ENCODE data around the gene SYK. TPM values are rescaled to one million over a fixed set of nuclear protein-coding genes. Genes with fewer than 3 reads are reported as not detected.
"Not testable (repeated sequence)": the region's sequence is repeated elsewhere in the genome, so short reads cannot be mapped to it uniquely, and the experiment has no call there.

Gene SYK
- total RNA-seq = 0.22 to 0.55 TPM in 2 of 3 replicates, not detected in the other
- long read RNA-seq = 0 reads

- no peak for DNase-seq (ENCODE audit: low spot score)
- TF ChIP-seq CTCF (IDR thresholded peaks at IDR 0.05) = no peak
- peak within 1 kb of the TSS; percentile 63 for H3K4me3 Mint-ChIP-seq (ENCODE audit: unreplicated experiment)
- H3K27me3 Mint-ChIP-seq (ENCODE audit: low read depth) = peaks cover 59% of the 10 kb centered on the region
- peak within 1 kb of the TSS; percentile 18 for H3K27ac Mint-ChIP-seq (ENCODE audit: unreplicated experiment)
- peaks cover 5% of the 10 kb centered on the region for H3K9me3 Mint-ChIP-seq (ENCODE audit: low read depth)
- H3K36me3 Mint-ChIP-seq (ENCODE audit: low read depth) = peaks cover 2% of the 10 kb centered on the region
- peaks cover 6% of the 10 kb centered on the region for H3K4me1 Mint-ChIP-seq (ENCODE audit: low read depth)
Measured at GRCh38 chr9:90801241-90801972, at the start of gene SYK. TSS of gene SYK (plus strand) at chr9:90801819. CDS start at chr9:90843899, 42,080 bp downstream.

- not testable (repeated sequence) for H3K27ac Mint-ChIP-seq (ENCODE audit: unreplicated experiment); H3K4me3 Mint-ChIP-seq (ENCODE audit: unreplicated experiment); H3K9me3 Mint-ChIP-seq (ENCODE audit: low read depth); DNase-seq (ENCODE audit: low spot score); H3K4me1 Mint-ChIP-seq (ENCODE audit: low read depth); H3K27me3 Mint-ChIP-seq (ENCODE audit: low read depth); H3K36me3 Mint-ChIP-seq (ENCODE audit: low read depth)
- TF ChIP-seq CTCF (IDR thresholded peaks at IDR 0.05) = peak; percentile 88
Measured at GRCh38 chr9:90755514-90756371, 45.9 kb upstream of the SYK start.

GRCh38 chr9:90760577-90760976 is 41.0 kb upstream of the SYK start:
- not testable (repeated sequence) for H3K27me3 Mint-ChIP-seq (ENCODE audit: low read depth); H3K4me1 Mint-ChIP-seq (ENCODE audit: low read depth); H3K36me3 Mint-ChIP-seq (ENCODE audit: low read depth); H3K27ac Mint-ChIP-seq (ENCODE audit: unreplicated experiment); H3K4me3 Mint-ChIP-seq (ENCODE audit: unreplicated experiment); DNase-seq (ENCODE audit: low spot score); H3K9me3 Mint-ChIP-seq (ENCODE audit: low read depth)

- peaks cover 25% of the 10 kb centered on the region for H3K9me3 Mint-ChIP-seq (ENCODE audit: low read depth)
- H3K4me3 Mint-ChIP-seq (ENCODE audit: unreplicated experiment) = no peak overlapping the region
- DNase-seq (ENCODE audit: low spot score) = no peak
- no peak for TF ChIP-seq CTCF (IDR thresholded peaks at IDR 0.05)
- peaks cover 2% of the 10 kb centered on the region for H3K27me3 Mint-ChIP-seq (ENCODE audit: low read depth)
- no peak overlapping the region for H3K27ac Mint-ChIP-seq (ENCODE audit: unreplicated experiment)
- H3K4me1 Mint-ChIP-seq (ENCODE audit: low read depth) = peaks cover 3% of the 10 kb centered on the region
- H3K36me3 Mint-ChIP-seq (ENCODE audit: low read depth) = peaks cover 3% of the 10 kb centered on the region
Measured at GRCh38 chr9:90766731-90767130, 34.9 kb upstream of the SYK start.

GRCh38 chr9:90767523-90768100 is 34.0 kb upstream of the SYK start:
- H3K4me1 Mint-ChIP-seq (ENCODE audit: low read depth) = peaks cover 3% of the 10 kb centered on the region
- H3K9me3 Mint-ChIP-seq (ENCODE audit: low read depth) = peaks cover 25% of the 10 kb centered on the region
- peaks cover 3% of the 10 kb centered on the region for H3K36me3 Mint-ChIP-seq (ENCODE audit: low read depth)
- H3K4me3 Mint-ChIP-seq (ENCODE audit: unreplicated experiment) = no peak overlapping the region
- H3K27me3 Mint-ChIP-seq (ENCODE audit: low read depth) = peaks cover 4% of the 10 kb centered on the region
- DNase-seq (ENCODE audit: low spot score) = no peak
- TF ChIP-seq CTCF (IDR thresholded peaks at IDR 0.05) = no peak
- H3K27ac Mint-ChIP-seq (ENCODE audit: unreplicated experiment) = no peak overlapping the region
